Right lobe of liver (tissue), 4 donors: ENCODE results near the gene NTMT1.

Experiments used
- CTCF ChIP-seq, 4 donors: fragments of 200-600 bp in 3 of 4; fragments of 450-650 bp in 1 of 4; IDR thresholded peaks; one replicate each; pipeline versions ENCODE4 v1.5.1 to v1.8.0; 2016 to 2022; ENCODE audit warnings: antibody characterized with exemption in 4 of 4, mild to moderate bottlenecking in 2 of 4
- POLR2A ChIP-seq: fragments of 450-650 bp; IDR thresholded peaks from one replicate; pipeline ENCODE4 v1.6.1; 2017; ENCODE audit warnings: antibody characterized with exemption, mild to moderate bottlenecking
- donor health status: DM: no; HTN: no; CAD: no.
- donor health status: DM: no; HTN: no; CAD: no.
- donor health status: DM: no; HTN: yes; CAD: no.

- TF ChIP-seq CTCF (IDR thresholded peaks at IDR 0.05) (no peak), POLR2A (no peak)
These were observed 34.0 kb upstream of the NTMT1 start for GRCh38 chr9:129591916-129592315.
